ENCODE data around the gene ATP5F1E.

ATP5F1E gene

DNA sequence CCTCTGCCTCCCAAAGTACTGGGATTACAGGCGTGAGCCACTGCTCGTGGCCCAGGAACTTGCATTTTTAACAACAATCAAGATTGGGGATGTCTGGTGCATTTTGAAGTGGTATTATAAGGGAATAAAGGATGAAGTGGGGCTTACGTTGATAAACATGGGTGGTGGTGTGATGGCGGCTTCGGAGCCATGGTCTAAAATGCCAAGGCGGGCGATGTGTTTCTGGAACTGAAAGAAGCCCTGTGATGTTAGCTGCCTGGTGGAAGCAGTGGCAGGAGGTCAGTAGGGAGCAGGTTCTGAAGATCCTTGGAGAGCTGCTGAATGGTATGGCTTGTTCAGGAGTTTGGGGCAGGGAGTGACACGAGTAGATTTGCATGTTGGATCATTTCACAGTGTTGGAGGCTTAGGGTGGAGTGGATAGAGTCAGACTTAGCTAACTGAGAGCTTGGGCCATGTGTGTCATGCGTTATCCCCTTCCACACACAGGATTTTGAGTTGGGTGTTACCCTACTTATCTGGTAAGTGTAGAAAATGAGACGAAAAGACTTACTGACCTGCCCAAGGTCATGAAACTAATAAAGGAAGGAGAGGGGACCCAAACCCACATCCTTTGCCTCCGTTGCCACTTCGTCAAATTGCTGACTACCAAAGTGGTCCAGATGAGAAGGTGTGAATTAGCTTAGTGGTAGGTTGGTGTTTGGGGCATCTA lies 49.6 kb downstream of the ATP5F1E start:
- DNase-seq (ENCODE audit: low read depth, low spot score) = no peak
- peak overlapping the region; percentile 98 for H3K4me3 ChIP-seq (ENCODE audit: low read length)

DNA sequence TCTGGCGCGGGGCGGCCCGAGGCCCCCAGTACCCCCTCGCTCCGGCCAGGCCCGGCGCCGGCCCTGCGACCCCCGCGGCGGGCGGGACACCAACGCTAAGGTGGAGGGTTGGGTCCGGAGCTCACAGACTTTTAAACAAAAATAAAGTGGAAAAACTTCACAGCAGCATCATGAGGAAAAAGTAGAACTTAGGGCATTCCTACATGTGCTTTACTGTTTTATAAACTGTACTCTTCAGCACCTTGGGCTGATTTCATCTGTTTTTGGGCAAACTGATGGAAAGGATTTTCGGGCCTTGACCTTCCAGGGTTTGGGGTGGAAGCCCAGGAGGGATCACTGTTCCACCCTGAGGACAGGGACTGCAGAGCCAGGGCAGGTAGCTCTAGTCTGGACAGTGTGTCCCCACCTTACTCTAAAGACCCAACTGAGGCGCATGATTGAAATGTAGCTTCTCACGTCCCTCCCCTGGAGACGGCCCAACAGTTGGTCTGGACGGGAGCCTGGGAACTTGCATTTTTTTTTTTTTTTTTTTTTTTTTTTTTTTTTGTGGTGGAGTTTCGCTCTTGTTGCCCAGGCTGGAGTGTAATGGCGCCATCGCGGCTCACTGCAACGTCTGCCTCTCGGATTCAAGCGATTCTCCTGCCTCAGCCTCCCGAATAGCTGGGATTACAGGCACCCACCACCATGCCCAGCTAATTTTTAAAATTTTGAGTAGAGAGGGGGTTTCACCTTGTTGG lies 50.3 kb downstream of the ATP5F1E start:
- no peak for DNase-seq (ENCODE audit: low read depth, low spot score)
- peak overlapping the region; percentile 98 for H3K4me3 ChIP-seq (ENCODE audit: low read length)

DNA sequence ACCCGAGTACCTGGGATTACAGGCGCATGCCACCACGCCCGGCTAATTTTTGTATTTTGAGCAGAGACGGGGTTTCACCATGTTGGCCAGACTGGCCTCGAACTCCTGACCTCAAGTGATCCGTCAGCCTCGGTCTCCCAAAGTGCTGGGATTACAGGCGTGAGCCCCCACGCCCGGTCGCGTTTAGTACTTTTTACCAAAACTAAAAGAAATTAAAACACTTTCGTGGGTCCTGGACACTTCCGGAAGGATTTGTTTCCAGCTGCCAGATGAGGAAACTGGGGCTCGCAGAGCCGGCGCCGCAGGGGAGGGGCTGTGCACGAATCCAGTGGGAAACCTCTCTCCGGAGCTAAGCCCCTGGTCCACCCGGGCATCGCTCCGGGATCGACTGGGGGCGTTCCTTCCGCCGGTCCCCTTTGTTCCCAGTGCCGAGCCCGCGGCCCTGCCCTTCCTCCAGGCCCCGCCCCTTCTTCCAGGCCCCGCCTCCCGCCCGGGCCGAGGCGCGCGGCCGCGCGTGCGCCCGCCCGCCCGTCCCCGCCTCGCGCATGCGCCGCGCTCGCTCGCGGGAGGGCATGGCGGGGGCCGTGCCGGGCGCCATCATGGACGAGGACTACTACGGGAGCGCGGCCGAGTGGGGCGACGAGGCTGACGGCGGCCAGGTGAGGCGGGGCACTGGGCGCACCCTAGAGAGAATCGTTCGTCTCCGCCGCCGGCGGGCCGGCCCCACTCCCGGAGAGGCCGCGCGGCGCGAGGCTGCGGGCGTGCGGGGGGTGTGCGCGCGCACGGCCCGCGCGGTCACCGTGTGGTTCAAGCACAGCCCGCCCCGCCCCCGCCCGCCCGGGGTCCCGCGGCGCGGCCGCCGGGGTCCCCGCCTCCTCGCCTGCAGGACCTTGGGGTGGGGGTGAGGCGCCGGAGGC lies 51.2 kb downstream of the ATP5F1E start, which contains the start of gene NELFCD:
TSS of gene NELFCD (plus strand) at position 546 of the 917 bp plus-strand sequence. CDS start at position 600, 54 bp downstream.
- H3K4me3 ChIP-seq (ENCODE audit: low read length) = peak within 1 kb of the TSS; percentile 98
- peak; percentile 59 for DNase-seq (ENCODE audit: low read depth, low spot score)

DNA sequence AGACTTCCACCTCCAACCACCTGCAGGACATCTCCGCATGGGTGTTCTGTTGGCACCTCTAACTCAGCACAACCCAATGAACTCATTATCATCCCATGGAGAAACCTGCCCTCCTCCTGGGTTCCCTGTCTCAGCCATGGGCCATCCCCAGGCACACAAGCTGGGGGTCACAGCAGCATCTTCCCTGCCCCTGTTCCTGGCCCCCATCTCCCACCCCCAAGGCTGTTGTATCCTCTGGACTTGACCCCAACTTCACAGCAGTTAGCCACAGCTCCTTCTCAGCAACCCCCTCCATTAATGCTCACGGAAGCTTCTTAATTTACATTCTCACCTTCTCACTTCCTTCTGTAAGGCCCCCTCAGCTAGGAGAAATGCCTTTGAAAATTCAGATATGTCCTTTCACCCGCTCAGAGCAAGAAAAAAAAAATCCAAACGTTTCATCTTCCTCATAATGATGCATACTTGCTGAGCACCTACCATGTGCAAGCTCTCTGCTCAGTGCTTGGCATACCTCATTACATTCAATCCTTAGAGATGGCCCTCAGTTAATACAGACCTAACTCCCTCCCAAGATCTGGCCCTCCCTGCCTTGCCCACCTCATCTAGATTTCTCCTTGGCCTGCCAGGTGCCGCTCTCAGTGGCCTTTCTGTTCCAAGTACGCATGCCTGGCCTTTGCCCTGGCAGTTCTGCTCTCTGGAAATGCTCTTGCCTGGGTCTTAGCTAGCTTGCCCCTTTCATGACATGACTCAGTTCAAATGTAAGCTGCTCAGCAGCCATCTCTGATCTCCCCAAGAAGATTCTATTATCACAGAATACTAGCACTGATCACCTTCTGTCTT lies 53.6 kb downstream of the ATP5F1E start:
- H3K4me3 ChIP-seq (ENCODE audit: low read length) = no peak overlapping the region
- no peak for DNase-seq (ENCODE audit: low read depth, low spot score)

DNA sequence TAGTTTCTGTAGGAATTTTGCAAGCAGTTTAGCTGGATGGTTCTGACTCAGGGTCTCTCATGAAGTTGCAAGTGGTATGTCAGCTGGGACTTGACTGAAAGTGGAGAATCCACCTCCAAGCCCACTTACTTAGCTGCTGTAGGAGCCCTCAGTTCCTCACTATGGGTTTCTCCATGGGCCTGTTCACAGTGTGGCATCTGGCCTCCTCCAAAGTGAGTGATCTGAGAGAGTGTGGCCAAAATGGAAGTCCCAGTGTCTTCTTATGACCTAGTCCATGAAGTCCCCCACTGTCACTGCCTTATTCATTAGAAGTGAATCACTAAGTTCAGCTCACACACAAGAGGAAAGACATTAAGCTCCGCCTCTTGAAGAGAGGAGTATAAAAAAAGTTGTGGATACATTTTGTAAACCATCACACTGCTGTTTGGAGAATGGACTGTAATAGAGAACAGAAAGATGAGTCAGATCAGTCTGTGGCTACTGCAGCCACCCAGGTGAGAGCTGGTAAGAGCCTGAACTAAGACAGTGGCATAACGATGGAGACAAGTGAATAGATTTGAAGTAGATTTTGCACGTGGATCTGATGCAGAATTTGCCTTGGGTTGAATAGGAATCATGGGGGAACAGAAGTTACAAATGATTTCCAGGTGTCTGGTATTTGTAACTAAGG lies 55.9 kb downstream of the ATP5F1E start:
- H3K4me3 ChIP-seq (ENCODE audit: low read length) = no peak overlapping the region
- DNase-seq (ENCODE audit: low read depth, low spot score) = no peak

Measured in Jurkat, Clone E6-1 (cell line).